Endothelial cell of umbilical vein (primary cell): ENCODE data around the gene STUM. TPM values are rescaled to one million over a fixed set of nuclear protein-coding genes. Genes with fewer than 3 reads are reported as not detected.

Experiments
- BruUV-seq: library from RNA; stranded (reverse); fragments of 400-500 nt; replicated peaks from 2 replicates; lab custom pipeline; 2021; lab: Mats Ljungman, UMichigan
- CTCF ChIA-PET: fragments of 300-600, 350-600 bp; sonication (Branson Sonifier 250); formaldehyde crosslinking; loops from one replicate; lab custom pipeline; 2021; ENCODE audit warnings: antibody characterized with exemption, inconsistent platforms; lab: Charles Lee
- POLR2A ChIA-PET: fragments of 300-600, 350-600 bp; sonication (Branson Sonifier 250); formaldehyde crosslinking; loops from one replicate; lab custom pipeline; 2021; ENCODE audit warnings: antibody characterized with exemption, inconsistent platforms; lab: Charles Lee
- DNase-seq: peaks from one replicate; pipeline ENCODE4 v3.0.0-alpha.2; 2011; ENCODE audit warnings: low read depth, low spot score
- FAIRE-seq: peaks from 2 replicates; lab custom pipeline; 2011; peaks lifted over from hg19 to GRCh38; lab: Jason Lieb, UNC
- H2AFZ ChIP-seq: 2 replicates; pipeline ENCODE4 v1.6.0; 2012; ENCODE audit warnings: low read depth, low read length, control low read depth, inconsistent platforms
- H3K27ac ChIP-seq: 2 replicates; pipeline ENCODE4 v1.5.1; 2011; ENCODE audit warnings: low read depth, mild to moderate bottlenecking, control low read depth, low read length, moderate library complexity; ENCODE audit not compliant: insufficient read depth
- H3K27me3 ChIP-seq, 2 experiments: 2 replicates each; pipeline versions ENCODE4 v1.6.0 to v1.6.1; 2011; ENCODE audit warnings: low read length in 2 of 2, mixed read lengths in 1 of 2; ENCODE audit not compliant: control insufficient read depth in 2 of 2, insufficient read depth in 2 of 2
- H3K36me3 ChIP-seq, 2 experiments: 2 replicates in 1 of 2; 3 replicates in 1 of 2; pipeline ENCODE4 v1.5.1; 2011; ENCODE audit warnings: low read length in 2 of 2, mild to moderate bottlenecking in 1 of 2, moderate library complexity in 1 of 2; ENCODE audit not compliant: control insufficient read depth in 2 of 2, insufficient read depth in 2 of 2; ENCODE audit errors: extremely low read depth in 1 of 2
- H3K4me1 ChIP-seq: 3 replicates; pipeline ENCODE4 v1.5.1; 2011; ENCODE audit warnings: mild to moderate bottlenecking, low read length; ENCODE audit not compliant: control insufficient read depth, insufficient read depth; ENCODE audit errors: extremely low read depth
- H3K4me2 ChIP-seq: 2 replicates; pipeline ENCODE4 v1.6.1; 2011; ENCODE audit warnings: low read length, control low read depth, mixed read lengths; ENCODE audit not compliant: insufficient read depth
- H3K4me3 ChIP-seq, 3 experiments: fragments of 200-600 bp in 1 of 3; sonication (generic), shearing (Covaris generic) in 1 of 3; replicated peaks in 1 of 3; 2 replicates each; pipeline ENCODE4 v1.5.1; 2011 to 2016; ENCODE audit warnings: control low read depth in 3 of 3, low read length in 3 of 3, mild to moderate bottlenecking in 2 of 3, inconsistent platforms in 1 of 3, low read depth in 1 of 3, moderate library complexity in 1 of 3; ENCODE audit not compliant: insufficient read depth in 1 of 3
- H3K79me2 ChIP-seq: 2 replicates; pipeline ENCODE4 v1.6.0; 2012; ENCODE audit warnings: low read length, inconsistent platforms; ENCODE audit not compliant: control insufficient read depth, insufficient read depth
- H3K9ac ChIP-seq: replicated peaks from 2 replicates; pipeline ENCODE3; 2011; ENCODE audit warnings: low read length, control low read depth; ENCODE audit not compliant: insufficient read depth; ENCODE audit errors: extremely low read depth
- H3K9me1 ChIP-seq: replicated peaks from 3 replicates; pipeline ENCODE4 v1.6.0; 2011; ENCODE audit warnings: mild to moderate bottlenecking, low read length; ENCODE audit not compliant: control insufficient read depth, insufficient read depth; ENCODE audit errors: extremely low read depth
- H3K9me3 ChIP-seq: replicated peaks from 2 replicates; pipeline ENCODE4 v1.5.1; 2012; ENCODE audit warnings: low read length, inconsistent platforms; ENCODE audit not compliant: control insufficient read depth, insufficient read depth
- H4K20me1 ChIP-seq: replicated peaks from 2 replicates; pipeline ENCODE3; 2011; ENCODE audit warnings: mild to moderate bottlenecking, low read length; ENCODE audit not compliant: control insufficient read depth, insufficient read depth; ENCODE audit errors: extremely low read depth
- EZH2 ChIP-seq: IDR thresholded peaks from 2 replicates; pipeline ENCODE4 v1.6.1; 2012; ENCODE audit warnings: borderline replicate concordance, low read depth, mild to moderate bottlenecking, moderate library complexity, low read length, inconsistent platforms; ENCODE audit not compliant: severe bottlenecking
- FOS ChIP-seq: IDR thresholded peaks from 2 replicates; pipeline ENCODE4 v1.6.1; 2011; ENCODE audit warnings: mild to moderate bottlenecking, low read length, moderate library complexity, borderline replicate concordance; ENCODE audit not compliant: insufficient read depth
- GATA2 ChIP-seq: IDR thresholded peaks from 2 replicates; pipeline ENCODE4 v1.7.0; 2011; ENCODE audit warnings: low read depth, mild to moderate bottlenecking, moderate library complexity, mixed read lengths, low read length; ENCODE audit not compliant: insufficient read length, insufficient read depth
- JUN ChIP-seq: IDR thresholded peaks from 2 replicates; pipeline ENCODE4 v1.6.1; 2011; ENCODE audit warnings: borderline replicate concordance, low read depth; ENCODE audit not compliant: insufficient read length, insufficient read depth
- MAX ChIP-seq: IDR thresholded peaks from 2 replicates; pipeline ENCODE4 v1.6.1; 2011; ENCODE audit not compliant: insufficient read depth, insufficient read length
- MYC ChIP-seq: IDR thresholded peaks from one replicate; pipeline ENCODE4 v1.6.1; 2011; ENCODE audit warnings: mild to moderate bottlenecking, low read depth, low read length
- POLR2A ChIP-seq: IDR thresholded peaks from 2 replicates; pipeline ENCODE4 v1.6.1; 2012; ENCODE audit warnings: low read depth, mild to moderate bottlenecking, control low read depth, low read length
- POLR2AphosphoS5 ChIP-seq: IDR thresholded peaks from 2 replicates; pipeline ENCODE4 v1.6.1; 2012; ENCODE audit warnings: low read depth, mild to moderate bottlenecking, control low read depth, low read length, moderate library complexity; ENCODE audit not compliant: insufficient read depth
- dilution Hi-C: fragments of 300-500 bp; cut with MboI; formaldehyde crosslinking; loops from one replicate; pipeline ENCODE4 v1.15.0; 2019; ENCODE audit warnings: low sequenced_read_pairs; ENCODE audit not compliant: extremely low pct_ligation_motif_present
- intact Hi-C: fragments of 100-400 bp; cut with micrococcal nuclease; formaldehyde crosslinking; loops from one replicate; pipeline ENCODE4 v1.10.0; 2022
- polyA plus RNA-seq, 4 experiments: library from polyadenylated mRNA; depleted of rRNA in 3 of 4; stranded (reverse) in 3 of 4; unstranded in 1 of 4; fragments of >200 nt; gene quantifications; 2 replicates each; pipeline versions ENCODE4 v1.2.1 to v1.2.3, GENCODE V29; 2011 to 2012; ENCODE audit warnings: missing spikeins in 1 of 4
- total RNA-seq: library from RNA; stranded (reverse); gene quantifications from 2 replicates; pipeline ENCODE4 v1.2.3, GENCODE V29; 2021
- TF ChIP-seq, protein P1 (sequence below), 2 donors: IDR thresholded peaks; 1 replicate in 1 of 2; 2 replicates in 1 of 2; pipeline ENCODE4 v1.5.1; 2011; ENCODE audit warnings: low read length in 2 of 2, mild to moderate bottlenecking in 2 of 2, moderate library complexity in 2 of 2, control low read depth in 1 of 2, inconsistent platforms in 1 of 2, low read depth in 1 of 2; ENCODE audit not compliant: insufficient read depth in 1 of 2; ENCODE audit errors: extremely low read depth in 1 of 2

The STUM gene
- total and polyA plus RNA-seq, 2 donors (not counting 3 experiments of a cell fraction or from before 2014, with no cell fraction given), result not detected

GRCh38 chr1:226630592-226630991, 82.0 kb downstream of the STUM start:
- Histone ChIP-seq H2AFZ (no peak overlapping the region), H3K9me1 (no peaks in the 10 kb centered on the region), H3K27me3 (no peaks in the 10 kb centered on the region), H3K27ac (no peak overlapping the region), H3K79me2 (no peaks in the 10 kb centered on the region), H3K9ac (no peak overlapping the region), H3K4me3 (no peak overlapping the region), H3K4me1 (no peaks in the 10 kb centered on the region), H3K9me3 (no peaks in the 10 kb centered on the region), H4K20me1 (no peaks in the 10 kb centered on the region), H3K36me3 (no peaks in the 10 kb centered on the region), H3K4me2 (no peak overlapping the region)
- BruUV-seq, result no TSS peak
- POLR2A ChIA-PET, result no interaction called here
- TF ChIP-seq EZH2 (no peak), FOS (no peak), POLR2A (no peak), MYC (no peak), GATA2 (no peak), POLR2AphosphoS5 (no peak), JUN (no peak), MAX (no peak)
- TF ChIP-seq, protein P1, sequence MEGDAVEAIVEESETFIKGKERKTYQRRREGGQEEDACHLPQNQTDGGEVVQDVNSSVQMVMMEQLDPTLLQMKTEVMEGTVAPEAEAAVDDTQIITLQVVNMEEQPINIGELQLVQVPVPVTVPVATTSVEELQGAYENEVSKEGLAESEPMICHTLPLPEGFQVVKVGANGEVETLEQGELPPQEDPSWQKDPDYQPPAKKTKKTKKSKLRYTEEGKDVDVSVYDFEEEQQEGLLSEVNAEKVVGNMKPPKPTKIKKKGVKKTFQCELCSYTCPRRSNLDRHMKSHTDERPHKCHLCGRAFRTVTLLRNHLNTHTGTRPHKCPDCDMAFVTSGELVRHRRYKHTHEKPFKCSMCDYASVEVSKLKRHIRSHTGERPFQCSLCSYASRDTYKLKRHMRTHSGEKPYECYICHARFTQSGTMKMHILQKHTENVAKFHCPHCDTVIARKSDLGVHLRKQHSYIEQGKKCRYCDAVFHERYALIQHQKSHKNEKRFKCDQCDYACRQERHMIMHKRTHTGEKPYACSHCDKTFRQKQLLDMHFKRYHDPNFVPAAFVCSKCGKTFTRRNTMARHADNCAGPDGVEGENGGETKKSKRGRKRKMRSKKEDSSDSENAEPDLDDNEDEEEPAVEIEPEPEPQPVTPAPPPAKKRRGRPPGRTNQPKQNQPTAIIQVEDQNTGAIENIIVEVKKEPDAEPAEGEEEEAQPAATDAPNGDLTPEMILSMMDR (IDR thresholded peaks at IDR 0.05; ENCODE audit: extremely low read depth in 1 of 2, insufficient read depth in 1 of 2, low read depth in 1 of 2, low read length in 2 of 2), result no peak
- CTCF ChIA-PET, result interaction anchor here (0.7 to 8.8 kb wide), 2 partner anchors 11 to 197 kb away, joined by 3 to 85 read pairs; no protein-coding TSS in a partner anchor
- FAIRE-seq, result no peak
- DNase-seq, result no peak
- intact Hi-C loops, result loop anchor here (5.0 kb wide), 3 partner anchors 262 to 807 kb away; no protein-coding TSS in a partner anchor
- dilution Hi-C loops, result no loop called here
